GM18517 (cell line): Measurements from ENCODE around the gene BCL7A.

Source experiments
- ATAC-seq: cut with Tn5 transposase; IDR thresholded peaks from one replicate; pipeline ENCODE4 v1.9.1; 2021; ENCODE audit warnings: mild to moderate bottlenecking, moderate library complexity; ENCODE audit not compliant: unreplicated experiment

BCL7A gene

GRCh38 chr12:122072031-122072970, 50.6 kb downstream of the BCL7A start:
- ATAC-seq: no peak

DNA sequence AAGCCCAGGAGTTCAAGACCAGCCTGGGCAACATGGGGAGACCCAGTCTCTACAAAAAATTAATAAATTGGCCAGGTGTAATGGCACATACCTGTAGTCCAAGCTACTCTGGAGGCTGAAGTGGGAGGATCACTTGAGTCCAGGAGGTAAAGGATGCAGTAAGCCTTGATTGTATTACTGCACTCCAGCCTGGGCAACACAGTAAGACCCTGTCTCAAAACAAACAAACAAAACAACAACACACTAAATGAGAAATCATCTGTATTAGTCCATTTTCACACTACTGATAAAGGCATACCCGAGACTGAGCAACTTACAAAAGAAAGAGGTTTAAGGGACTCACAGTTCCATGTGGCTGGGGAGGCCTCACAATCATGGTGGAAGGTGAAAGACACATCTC, 52.1 kb downstream of the BCL7A start:
- no peak for ATAC-seq

DNA sequence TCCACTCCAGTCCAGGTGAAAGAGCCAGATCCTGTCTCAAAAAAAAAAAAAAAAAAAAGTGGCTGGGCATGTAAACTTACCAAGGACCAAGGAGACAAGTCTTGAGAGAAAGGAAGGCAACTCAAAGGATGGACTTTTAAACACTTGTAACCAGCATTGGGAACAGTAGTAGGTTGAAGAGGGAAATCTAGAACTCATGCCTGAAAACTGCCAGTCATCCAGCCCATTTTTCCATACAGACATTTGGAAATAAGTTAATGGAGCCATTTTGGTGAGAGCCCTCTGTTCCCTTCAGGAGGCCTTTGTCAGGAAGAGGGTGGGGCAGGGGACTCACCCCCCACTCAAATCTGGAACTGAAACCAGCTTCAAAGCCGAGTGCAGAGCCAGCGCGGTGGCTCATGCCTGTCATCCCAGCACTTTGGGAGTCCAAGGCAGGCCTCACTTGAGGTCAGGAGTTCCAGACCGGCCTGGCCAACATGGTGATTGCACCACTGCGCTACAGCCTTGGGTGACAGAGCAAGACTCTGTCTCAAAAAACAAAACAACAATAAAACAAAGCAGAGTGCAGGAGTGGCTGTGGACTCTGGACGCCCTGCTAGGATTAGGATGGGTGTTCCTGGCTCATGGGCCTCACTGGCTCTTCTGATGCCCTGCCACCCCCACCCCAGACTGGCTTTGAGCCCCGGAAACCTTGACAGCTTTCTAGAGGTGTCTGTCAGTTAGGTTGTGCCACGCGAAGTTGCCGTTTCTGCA, 55.2 kb downstream of the BCL7A start:
- ATAC-seq: no peak

- ATAC-seq: peak; percentile 68
These were observed 56.7 kb downstream of the BCL7A start, which contains the start of gene MLXIP for GRCh38 chr12:122078141-122079032. Gene MLXIP, plus strand, starts transcription at chr12:122078756. Its CDS starts 98 bp downstream, at chr12:122078854.

- ATAC-seq: no peak
These were observed 57.4 kb downstream of the BCL7A start for GRCh38 chr12:122079033-122079531.

DNA sequence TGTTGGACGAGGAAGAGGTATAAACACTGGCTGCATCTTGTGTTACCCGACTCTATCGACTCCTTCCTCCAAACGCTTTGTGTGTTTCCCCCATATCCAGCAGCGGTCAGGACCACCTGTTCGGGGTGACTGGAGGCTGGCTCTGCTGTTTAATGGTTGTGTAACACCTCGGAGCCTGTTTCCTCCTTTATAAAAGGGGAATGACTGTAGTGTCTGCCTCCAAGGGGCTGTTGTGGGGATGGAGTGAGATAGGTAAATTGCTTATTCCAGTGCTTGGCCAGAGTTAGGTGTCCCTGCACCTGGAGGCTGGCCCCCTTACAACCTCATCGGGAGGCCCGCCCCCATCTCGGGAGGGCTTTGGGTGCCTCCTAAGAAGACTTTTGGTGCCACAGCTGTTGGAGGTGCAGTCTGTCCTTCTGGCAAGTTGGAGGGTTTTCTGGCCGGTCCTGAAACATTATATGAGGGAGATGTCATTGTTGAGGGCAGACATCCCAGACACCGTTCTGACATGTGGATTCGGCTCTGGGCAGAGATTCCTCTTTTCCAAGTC, 57.9 kb downstream of the BCL7A start:
- ATAC-seq: no peak

DNA sequence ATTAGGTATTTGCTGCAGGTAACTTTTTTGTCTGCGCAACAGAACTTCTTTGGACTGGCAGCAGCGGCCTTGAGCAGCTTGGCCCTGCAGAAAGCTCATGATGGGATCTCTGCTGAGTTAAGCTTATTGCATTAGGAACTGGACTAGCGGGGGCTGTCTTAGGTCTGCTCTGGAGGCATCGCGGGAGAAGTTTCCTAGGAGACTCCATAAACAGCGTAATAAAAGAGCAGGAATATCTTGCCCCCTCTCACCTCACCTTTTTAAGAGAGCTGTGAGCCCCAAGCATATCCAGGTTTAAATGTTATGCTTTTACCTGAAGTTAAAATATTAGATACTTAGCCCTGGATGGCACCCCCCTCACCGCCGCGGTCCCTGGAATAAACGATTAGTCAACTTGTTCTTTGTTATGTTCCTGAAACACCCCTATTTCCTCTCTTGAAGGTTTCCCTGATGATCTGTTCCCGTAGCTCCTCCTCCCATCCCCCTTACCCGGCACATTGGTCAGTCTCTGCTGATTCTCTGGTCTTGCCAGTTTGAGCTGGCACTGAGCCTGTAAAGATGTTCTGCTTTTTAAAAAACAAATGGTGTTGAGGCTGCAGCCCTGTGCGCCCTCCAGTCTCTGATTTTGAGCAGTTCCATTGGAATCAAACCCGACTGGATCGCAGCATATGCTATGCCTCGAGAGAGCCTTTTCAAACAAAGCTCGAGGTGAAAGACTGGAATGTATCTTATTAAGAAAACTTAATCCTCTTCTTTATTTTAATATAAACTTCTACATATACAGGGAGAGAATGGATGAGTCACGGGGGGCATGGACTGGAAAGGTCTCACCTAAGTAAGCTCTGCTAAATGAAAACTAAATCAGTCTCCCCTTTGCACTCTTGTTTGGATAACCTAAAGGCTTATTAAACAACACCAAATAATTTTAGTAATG, 58.7 kb downstream of the BCL7A start:
- no peak for ATAC-seq

DNA sequence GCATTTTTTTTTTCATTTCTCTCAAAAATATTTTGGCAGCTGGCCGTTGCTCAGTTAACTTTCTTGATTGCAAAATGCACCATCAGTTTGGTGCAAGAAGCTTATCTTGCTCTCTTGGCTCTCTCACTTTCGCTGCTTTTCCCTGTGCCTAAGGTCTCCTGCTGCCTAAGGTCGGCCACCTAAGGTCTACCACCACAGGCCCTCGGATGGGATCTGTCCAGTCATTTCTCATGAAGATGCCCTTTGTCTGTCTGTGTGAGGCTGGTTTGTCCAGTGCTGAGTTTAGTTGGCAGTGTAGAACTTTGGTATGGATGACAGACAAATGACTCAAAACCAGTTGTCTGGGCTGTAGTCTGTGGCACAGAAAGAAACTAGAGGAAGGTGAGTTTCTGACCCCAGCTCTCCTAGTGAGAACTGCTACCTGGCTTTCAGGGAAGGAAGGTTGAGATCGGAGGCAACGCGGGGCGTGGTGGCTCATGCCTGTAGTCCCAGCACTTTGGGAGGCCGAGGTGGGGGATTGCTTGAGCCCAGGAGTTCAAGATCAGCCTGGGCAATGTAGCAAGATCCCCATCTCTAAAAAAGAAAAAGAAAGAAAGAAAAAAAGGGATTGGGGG, 59.5 kb downstream of the BCL7A start:
- ATAC-seq: no peak

DNA sequence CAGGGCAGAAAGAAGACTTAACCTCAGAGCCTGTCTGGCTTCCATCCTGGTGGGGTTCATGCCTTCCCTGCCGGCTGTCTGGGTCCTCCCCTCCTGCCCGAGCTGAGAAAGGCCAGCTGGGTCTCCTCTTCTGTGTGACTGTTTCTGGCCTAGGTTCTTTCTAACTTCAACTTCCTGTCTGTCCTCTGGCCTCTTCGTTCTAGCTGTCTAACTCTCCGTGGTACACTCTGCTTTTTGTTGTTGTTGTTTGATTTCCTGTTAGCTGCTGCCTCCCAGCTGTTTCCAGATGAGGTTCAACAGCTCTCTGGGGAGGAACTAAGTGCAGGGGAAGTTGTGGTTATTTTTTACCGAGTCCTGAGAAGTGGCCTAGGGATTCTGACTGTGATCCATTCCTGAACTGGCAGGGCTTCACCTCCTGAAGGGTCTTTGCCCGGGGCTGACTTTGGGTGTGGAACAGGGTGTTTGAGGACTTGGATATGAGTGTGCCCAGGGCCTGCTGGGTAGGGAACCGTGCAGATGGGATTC, 60.1 kb downstream of the BCL7A start:
- peak; percentile 59 for ATAC-seq

DNA sequence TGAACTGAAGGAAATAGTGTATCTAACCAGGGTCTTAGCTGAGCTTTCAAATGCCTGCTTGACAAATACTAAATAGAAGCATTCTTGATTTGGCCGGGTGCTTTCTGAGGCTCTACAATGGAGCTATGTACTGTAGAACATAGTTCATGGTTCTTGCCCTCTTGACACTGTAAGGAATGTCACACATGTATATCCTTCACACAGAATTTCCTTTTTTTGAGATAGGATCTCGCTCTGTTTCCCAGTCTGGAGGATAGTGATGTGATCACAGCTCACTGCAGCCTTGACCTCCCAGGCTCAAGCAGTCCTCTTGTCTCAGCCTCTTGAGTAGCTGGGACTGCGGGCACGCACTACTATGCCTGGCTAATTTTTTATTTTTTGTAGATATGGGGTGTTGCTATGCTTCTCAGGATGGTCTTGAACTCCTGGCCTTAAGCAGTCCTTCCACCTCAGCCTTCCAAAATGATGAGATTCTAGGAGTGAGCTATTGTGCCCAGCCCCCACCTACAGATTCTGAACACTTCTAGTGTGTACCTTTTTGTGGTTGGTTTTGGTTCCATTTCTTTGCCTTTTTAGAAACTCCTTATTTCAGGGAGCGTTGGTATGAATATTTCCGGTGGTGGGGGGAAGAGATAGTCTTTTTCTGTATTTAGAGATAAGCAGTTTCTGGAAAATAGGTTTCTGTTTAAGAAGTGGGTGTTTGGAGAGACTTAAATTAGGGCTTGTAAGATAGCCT, 61.1 kb downstream of the BCL7A start:
- no peak for ATAC-seq

- ATAC-seq: no peak
These were observed 63.2 kb downstream of the BCL7A start for GRCh38 chr12:122084857-122085405.

- no peak for ATAC-seq
These were observed 63.9 kb downstream of the BCL7A start for GRCh38 chr12:122085591-122085990.

- ATAC-seq: no peak
These were observed 64.4 kb downstream of the BCL7A start for GRCh38 chr12:122086116-122086515.

- ATAC-seq: no peak
These were observed 65.1 kb downstream of the BCL7A start for GRCh38 chr12:122086641-122087285.

DNA sequence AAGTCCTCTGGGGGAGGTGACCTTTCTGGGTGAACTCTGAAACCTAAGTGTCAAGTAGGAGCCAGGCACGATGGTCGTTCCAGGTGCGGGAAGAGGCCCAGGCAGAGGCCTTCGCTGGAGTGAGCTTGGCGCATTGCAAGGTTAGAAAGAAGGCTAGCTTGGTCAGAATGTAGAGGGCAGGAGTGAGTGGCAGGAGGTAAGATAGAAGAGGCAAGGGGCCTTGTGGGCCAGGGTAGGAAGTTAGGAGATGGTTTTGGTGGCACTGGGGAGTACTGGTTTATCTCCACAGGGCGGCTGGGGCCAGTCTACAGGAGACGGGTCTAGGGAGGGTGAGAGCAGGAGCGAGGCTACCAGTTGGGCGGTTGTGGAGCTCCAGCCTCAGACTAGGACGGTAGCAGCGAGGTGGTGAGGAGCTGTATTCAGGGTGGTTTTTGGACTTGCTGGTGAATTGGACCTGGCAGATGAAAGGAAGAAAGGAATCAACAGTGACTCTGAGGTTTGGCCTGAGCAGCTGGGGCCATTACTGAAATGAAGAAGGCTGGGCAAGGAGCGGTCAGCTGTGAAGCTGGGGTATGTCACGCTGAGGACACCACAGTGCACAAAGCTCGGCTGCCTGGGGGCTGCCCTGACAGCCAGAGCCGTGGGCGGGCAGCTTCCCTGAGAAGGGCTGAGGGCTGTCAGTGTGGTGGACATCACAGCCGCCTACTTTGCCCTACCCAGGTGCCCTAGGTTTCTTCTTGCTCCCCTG, 65.9 kb downstream of the BCL7A start:
- no peak for ATAC-seq

DNA sequence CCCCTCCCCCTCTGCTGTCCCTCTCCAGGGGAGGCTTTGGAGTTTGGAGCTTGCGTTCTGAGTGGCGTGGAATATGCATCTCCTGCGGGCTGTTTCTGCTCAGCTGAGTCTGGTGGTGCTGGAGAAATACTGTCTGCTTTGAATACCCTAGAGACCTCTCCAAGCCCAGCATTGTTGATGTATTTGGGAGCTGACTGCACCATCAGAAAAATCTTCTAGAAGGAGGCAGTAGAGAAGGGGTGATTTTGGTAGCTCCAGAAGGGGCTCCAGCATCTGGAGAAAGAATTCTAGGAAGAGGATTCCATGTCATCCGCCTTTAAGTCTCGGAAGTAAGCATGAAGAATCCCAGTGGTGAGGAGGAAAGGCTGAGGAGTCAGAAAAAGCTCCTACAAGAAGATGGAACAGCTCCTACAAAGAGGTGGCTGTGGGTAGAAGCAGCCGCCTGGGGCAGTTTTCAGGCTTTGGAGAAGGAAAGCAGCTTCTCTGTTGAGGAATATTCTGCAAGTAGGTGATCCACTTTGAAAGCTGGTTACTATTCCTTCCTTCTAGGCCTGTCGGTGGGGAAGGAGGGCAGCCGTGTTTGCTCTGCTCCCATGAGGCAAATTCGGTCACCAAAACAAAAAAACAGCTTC, 66.6 kb downstream of the BCL7A start:
- no peak for ATAC-seq
